GM23338 (cell line): Measurements from ENCODE around the gene XXYLT1.

ENCODE experiments used
- CTCF ChIP-seq, 2 experiments: fragments of 200-600 bp in 1 of 2; sonication (generic) in 1 of 2; conservative IDR thresholded peaks; 2 replicates each; pipeline versions ENCODE4 v1.5.1 to v1.6.1; 2016 to 2017; ENCODE audit warnings: antibody characterized with exemption in 2 of 2, low read depth in 2 of 2, mild to moderate bottlenecking in 2 of 2, moderate library complexity in 1 of 2
- EZH2 ChIP-seq: fragments of 200-600 bp; sonication (generic); IDR thresholded peaks from one replicate; pipeline ENCODE4 v1.8.0; 2017; ENCODE audit warnings: antibody characterized with exemption, mild to moderate bottlenecking, low read depth; ENCODE audit not compliant: unreplicated experiment
- EZH2phosphoT487 ChIP-seq: fragments of 200-600 bp; sonication (generic); IDR thresholded peaks from one replicate; pipeline ENCODE4 v1.8.1; 2018; ENCODE audit warnings: antibody characterized with exemption; ENCODE audit not compliant: unreplicated experiment
- POLR2AphosphoS5 ChIP-seq: IDR thresholded peaks from 2 replicates; pipeline ENCODE4 v1.6.1; 2016; ENCODE audit warnings: antibody characterized with exemption, low read depth

- no peak for TF ChIP-seq EZH2phosphoT487
- no peak for TF ChIP-seq CTCF (conservative IDR thresholded peaks at IDR 0.05; ENCODE audit: low read depth in 2 of 2)
- no peak for TF ChIP-seq EZH2
- no peak for TF ChIP-seq POLR2AphosphoS5
These were observed 81.1 kb downstream of the XXYLT1 start for GRCh38 chr3:195189821-195190220.
